HCEC 1CT (cell line): ENCODE results near the gene TMEM120B.
A peak's percentile ranks its signal among the peaks of the same experiment; 100 is the strongest.

Experiments
- DNase-seq: peaks from one replicate; pipeline ENCODE4 v3.0.0-alpha.2; 2017

TMEM120B gene

DNA sequence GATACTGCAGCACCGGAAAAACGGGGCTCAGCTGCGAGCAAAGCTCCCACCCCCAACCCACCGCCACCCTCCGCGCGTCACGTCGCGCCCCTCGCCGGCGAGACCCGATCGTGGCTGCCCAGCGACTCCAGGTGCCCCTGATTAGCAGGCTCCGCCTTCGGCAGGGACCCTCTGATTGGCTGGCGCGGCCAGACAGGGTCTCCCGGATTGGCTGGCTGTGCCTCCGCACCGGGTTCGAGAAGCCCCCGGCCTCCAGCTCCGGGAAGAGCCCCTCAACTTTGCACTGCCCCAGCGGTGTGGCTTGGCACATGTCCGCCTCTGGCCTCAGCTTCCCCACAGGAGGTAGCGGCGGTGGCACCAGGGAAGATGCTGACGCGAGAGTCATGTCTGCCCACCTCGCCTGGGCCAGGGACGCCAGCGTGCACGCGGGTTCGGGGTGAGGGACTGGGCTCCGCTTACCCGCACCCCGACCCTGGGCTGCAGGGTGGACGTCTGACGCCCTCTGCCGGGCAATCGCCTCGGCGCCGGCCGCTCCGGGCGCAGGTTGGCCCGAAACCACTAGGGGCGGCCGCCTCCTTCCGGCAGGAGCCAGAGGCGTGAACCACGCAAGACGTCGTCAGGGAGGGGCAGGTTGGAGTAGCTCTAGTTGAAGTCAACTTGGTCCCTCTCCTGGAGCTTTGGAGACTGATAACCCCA is 81.4 kb downstream of the TMEM120B start:
- peak; percentile 93 for DNase-seq

DNA sequence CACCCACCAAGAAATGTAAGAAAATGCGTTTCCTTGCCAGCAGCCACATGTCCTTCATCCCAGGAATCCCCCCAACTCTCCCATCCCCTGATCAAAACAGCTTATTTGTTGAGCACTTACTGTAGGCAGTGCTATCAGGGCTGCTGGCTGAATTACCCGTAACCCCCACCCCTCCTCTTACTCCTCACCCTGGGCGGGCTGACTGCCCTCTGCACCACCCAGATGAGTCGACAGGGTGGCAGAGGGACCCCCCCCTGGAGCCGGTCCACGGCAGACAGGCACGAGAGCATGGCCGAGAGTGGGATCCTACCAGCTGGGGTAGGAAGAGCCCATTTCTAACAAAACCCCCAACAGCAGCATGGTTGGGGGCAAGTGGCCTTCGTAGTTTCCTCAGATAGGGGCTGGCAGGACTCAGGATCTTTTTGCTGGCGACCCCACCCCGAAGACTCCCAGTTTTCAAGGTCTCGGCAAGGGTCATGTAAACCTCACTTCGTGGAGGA is 82.0 kb downstream of the TMEM120B start:
- DNase-seq: no peak

DNA sequence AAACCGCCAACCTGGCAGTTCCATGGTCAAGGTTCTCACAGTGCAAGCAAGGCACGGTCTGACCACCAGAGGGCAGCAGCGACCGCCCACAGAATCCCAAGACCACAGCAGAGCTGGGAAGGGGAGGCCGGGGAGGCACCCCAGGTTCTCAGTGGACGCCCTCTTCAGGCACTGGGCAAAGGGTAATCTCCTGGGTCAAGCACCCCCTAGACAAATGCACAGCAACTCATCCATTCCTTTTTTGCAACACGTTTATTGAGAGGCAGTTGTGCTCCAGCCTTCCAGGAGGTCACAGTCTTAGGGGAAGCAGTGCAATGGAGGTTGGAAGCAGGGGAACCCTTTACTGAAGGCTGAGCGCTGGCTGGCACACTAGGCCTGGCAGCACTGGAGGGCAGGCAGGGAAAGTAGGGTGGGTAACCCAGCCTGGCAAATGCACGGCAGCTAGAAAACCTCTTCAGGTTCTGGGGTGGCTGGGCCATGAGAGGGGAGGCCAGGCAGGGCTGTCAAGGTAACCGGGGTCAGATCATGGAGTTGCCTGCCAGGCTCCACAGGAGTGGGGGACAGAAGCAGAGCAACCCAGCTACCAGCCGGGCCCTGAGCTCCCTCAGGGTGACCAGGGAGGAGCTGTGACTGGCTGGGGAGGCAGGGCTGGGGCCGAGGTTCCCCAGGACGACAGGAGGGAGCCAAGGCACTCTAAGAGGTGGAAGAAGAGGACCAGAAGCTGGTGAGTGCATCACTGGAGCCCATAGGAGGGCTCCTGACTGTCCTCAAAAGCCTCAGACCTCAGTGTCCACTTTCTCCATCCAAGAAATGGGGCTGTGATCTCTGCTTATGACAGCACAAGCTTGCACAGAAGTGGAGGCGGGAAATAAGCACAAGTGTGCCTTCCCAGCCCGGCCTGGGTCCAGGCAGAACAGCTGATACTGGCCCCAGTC is 82.7 kb downstream of the TMEM120B start:
- peak; percentile 67 for DNase-seq

DNA sequence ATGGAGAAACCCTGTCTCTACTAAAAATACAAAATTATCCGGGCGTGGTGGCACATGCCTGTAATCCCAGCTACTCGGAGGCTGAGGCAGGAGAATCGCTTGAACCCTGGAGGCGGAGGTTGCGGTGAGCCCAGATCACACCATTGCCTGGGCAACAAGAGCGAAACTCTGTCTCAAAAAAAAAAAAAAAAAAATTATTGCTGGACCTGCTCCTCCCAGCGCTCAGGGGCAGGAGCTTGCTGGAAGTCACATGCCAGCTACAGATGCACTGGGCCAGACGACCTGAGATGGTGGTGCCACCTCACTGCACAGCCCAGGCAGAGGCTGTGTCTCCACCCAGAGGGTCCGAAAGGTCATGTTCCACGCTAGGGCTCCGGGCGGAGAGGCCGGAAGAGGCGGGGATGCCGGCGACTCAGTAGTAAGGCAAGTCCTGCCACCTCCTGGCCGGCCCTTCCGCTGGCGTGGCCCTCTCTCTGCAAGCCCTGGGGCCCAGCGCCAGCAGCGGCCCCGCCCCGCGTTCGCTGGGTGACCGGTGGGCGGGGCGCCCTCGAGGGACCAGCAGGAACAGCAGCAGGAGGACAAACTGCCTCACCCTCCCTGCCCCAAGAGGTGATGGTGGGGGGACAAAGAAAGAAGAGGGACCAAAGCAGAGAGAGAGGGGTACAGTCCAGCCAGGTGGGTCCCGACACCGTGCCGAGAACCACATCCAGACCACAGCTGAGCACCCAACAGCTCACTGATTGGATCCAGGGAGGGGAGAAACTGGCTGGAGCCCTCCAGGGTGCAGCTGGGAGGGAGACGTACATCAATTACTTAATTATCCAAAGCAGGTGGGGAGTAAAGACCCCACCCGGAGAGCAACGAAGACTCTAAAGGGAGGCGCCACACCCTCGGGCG is 84.6 kb downstream of the TMEM120B start:
- peak; percentile 93 for DNase-seq

DNA sequence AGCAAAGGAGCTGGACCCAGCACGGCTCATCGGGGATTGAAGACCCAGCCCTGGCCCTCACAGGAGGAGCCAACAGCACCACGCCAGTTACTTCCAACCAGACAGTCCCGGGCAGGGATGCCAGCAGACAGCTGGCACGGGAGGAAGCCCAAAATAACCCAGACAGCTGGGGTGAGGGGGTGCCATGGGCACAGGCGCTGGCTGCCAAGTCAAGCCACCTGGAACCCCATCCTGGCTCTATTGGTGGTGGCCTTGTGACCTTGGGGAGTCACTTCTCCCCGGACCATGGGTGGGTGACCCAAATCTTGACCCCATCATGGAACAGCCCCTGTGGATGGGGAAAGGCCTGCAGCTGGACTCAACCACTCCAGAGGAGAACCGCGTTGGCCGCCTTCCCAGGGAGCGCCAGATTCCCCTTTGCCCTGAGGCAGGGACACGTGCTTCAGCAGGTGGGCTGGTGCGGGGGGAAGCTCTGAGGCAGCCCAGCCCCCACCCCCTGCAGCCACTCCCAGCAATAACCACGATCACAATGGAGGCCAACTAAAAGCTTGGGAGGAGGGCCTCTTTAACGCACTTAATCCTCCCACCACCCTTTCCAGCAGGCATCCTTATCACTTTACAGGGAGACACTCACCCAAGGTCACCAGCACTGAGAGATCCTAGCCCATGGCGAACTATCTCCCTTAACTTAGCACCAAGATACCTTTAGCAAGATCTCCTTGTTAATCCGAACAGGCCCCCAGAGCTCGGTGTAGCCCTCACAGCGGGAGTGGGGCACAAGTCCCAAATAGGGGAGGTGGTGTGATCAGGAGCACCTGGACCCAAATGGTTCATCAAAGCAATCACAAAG is 85.6 kb downstream of the TMEM120B start:
- no peak for DNase-seq

DNA sequence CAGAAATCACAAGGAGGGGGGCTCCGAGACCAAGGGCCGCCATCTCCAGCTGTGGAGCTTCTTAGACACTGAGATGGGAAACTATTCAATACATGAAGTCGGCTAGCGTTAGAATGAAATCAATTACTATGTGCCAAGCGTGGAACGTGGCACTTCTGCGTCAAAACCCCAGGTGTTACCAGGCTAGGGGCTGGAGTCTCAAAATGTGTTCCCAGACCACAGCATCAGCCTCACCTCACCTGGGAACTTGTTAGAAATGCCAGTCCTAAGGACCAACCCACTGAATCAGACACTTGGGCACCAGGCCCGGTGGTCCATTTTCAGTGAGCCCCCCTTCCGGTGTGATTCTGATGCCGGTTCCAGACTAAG is 86.2 kb downstream of the TMEM120B start:
- DNase-seq: no peak

DNA sequence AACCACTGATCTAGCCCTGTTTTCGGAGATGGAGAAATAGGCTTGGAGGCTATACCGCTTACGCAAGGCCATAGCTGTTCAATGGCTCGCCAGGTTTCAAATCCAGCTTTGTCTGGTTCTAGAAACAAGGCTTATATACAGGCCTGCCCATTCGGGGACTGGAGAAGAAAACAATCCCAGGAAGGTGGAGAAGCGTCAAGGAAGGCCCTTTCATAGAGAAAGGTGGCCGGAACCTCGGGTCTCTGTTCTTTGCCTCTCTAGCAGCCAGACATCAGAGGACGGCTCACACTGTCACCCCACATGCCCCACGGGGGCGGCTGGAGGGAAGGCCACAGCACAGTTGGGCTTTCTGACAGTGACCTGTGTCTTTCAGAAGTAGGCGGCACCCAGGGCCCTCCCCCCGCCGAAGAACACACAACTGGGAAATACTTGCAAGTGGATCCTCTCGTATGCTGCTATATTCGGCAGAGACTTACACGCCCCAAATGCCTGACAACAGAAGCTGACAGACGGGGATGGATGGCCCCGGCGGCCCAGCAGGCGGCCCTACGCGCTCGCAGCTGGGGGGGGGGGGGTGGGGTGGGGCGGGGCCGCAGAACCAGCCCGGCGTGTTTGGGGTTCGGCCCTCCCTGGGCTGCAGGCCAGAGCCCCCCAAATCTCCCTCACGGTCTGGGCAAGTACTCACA is 86.7 kb downstream of the TMEM120B start:
- peak; percentile 78 for DNase-seq

DNA sequence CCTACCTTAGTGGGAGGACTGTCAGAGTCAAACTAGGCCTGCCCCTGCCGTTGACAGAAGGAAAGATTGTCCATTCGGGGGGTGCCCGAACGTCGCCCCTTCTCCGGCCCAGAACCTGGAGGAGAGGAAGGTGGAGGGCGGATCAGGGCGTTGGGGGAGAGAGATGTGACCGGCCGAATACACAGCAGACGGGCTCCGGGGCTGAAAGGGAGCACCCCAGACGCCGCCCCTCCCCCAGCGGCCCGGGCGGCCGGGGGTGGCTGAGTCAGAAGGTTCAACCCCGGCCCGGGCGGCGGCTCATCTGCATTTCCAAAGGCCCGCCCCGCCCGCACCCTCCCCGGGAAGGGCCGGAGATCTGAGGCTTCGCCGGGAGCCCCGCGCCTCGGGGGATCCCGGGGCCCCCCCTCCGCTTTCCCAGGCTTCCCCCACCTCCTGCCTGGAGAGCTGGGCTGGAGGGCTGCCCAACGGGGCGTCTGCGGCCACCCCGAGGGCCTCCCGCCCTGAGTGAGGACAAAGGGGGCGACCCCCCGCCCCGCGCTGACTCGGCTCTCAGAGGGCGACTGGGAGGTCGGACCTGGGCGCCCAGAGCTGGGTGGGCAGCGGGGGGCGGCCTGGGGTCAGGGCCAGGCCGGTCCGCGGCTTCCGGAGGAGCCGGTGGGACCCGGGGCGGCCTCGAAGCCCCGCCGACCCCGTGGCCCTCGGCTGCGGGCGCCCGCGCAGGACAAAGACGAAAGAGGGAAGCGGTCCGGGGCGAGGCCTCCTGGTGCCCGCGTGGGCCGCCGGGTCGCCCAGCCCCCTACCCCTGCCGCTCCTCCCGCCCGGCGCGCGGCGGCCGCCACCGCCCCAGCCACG is 87.5 kb downstream of the TMEM120B start:
- DNase-seq: peak; percentile 94

DNA sequence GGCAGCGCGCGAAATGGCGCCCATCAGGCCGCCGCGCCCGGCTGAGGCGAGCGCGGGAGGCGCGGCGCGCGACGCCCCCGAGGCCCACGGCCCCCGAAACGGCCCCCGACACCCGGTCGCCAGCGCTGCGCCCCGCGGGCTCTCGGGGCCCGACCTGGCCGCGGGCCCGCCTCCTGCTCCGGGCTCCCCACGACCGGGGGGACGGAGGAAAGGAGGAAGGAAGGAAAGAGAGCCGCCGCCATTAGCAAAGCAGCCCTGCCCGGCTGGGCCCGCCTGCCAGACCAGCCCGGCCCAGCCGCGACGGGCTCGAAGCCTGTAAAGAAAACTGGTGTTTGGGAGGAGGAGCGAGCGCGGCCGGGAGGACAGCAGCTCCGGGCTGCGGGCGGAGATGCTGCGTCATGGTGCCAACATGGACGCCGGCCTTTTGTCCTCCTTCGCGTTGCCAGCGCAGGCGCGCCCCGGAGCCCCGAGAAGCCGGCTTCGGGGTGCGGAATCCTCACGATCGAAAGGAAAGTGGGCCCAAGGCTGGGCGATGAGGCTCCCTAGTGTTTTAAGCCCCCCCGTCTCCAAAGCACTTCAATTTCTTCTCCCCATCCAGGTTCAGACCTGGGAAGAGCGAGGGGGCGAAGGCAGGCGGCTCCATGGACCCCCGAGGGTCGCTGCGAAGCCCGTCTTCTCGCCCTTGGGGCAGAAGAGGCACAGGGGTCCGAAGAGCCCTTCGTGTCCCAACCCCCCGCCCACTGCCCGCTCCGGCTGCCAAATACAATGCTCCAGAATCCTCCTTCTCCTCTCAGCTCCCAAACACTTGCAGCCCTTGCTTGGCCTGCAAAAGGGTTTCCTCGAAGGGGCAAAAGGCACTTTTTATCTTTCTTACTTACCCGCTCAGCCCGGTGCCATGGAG is 88.4 kb downstream of the TMEM120B start:
- peak; percentile 83 for DNase-seq

DNA sequence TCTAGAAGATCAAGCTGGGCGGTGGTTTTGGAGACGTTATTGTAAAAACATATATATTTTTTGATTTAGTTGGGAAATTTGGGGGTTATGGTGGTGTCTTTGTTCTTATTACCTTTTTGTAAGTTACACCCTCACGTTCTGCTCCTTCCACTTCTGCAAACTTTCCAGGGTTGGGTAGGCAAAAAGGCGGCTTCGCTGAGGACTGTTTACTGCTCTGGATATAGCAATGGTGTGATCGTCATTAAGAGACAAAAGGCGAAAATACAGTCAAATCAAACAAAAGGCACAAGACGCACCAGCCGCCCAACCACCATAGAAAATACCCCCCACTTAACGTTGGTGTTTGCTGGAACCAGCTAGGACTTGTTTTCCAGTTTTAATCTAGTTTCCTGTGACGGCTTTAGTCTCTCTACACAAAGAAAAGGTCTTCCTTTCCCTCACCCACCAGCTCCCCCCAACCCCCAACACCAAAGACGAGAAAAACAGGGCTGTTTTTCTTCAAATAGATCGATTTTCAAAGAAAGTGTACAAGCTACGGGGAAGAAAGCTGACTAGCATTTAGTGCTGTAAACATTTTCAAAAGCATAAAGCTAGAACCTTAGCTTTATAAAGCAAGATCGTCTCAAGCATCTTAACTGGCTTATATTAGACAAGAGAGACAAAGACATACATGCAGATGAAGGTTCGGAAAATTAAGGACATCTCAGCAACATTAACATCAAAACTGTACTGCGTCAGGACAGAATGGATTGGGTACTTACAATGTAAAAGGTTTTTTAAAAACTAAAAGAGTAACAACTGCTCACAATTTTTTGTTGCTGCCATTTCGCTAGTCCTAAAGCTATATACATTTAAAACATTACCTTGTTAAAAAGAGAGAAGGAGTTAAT is 89.3 kb downstream of the TMEM120B start:
- peak; percentile 30 for DNase-seq

DNA sequence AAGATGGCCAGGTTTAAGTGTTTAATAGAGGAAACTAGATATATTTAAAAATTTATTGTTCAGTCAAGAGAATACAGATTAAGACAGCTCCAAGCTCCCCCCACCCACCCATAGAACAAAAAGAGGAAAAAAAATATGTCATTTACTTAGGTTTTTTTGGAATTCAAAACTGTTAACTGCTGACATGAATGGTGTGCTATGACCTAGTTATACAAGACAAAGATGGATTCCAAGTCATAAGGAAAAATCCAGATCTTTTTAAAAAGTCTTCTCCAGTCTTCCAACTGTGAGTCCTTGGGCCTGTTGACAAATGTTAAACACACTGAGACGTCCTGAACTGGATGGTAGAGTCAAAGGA is 89.9 kb downstream of the TMEM120B start:
- no peak for DNase-seq

DNA sequence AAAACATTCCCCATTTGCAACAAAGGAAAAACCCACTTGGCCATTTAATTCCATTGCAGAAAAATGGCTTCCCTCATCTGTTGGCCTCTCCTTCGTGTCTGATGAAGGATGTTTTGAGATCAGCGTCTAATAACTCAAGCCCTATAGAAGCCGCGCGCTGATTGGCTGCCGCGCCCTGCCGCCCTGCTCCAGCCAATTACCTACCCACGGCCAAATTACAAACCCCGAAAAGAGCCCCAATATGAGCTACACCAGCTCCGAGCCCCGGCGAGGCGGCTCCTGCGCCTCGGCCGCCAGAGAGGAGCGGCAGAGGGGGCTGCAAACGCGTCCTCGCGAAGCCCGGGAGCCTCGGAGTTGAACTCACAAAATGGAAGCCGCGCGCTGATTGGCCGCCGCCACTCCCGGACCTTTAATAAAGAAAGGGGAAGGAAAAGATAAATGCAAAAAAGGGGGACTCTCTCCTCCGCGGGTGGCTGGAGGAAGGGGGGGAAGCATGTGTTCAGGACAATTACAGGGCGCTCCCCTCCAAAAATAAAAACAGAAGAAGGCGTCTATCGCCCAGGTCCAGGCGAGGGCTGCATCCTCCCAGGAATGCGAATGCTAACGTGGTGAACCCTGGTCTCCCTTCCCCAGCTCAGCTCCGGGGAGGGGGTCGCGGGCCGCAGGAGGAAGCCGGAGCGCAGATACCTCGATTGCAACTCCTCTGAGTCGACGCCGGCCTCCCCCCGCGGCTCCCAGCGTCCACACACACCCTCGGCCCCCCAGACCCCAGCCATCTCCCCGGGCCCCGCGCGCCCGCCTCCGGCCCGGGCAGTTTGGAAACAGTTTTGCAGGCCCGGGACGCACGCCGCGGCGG is 90.5 kb downstream of the TMEM120B start:
- peak; percentile 98 for DNase-seq

DNA sequence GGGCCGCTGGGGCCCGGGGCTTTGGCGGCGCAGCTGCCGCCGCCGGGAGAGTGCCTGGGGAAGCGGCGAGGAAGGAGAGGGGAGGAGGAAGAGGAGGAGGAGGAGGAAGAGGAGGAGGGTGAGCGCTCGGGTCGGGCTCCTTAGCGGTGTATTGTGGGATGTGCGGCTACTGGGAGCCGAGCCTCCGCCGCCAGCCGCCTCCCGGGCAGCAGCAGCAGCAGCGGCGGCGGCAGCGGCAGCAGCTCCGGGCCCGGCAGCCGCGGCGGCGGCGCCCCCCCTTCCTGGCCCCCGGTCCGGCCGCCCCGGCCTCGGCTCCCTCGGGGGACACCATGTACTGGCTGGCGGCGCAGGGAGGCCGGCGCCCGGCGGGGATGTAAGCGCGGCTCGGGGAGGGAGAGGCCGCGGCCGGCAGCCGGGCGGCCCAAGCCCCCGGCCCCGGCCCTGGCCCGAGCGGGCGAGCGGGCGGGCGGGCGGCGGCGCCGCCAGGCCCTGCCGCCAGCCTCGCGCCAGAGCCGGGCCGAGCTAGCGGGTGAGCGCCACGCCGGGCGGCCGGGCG is 91.4 kb downstream of the TMEM120B start, which contains the start of gene SETD1B:
Gene SETD1B (plus strand): TSS at position 149 of the 556 bp plus-strand sequence. CDS start 729 bp downstream, outside the sequence.
- peak; percentile 78 for DNase-seq

DNA sequence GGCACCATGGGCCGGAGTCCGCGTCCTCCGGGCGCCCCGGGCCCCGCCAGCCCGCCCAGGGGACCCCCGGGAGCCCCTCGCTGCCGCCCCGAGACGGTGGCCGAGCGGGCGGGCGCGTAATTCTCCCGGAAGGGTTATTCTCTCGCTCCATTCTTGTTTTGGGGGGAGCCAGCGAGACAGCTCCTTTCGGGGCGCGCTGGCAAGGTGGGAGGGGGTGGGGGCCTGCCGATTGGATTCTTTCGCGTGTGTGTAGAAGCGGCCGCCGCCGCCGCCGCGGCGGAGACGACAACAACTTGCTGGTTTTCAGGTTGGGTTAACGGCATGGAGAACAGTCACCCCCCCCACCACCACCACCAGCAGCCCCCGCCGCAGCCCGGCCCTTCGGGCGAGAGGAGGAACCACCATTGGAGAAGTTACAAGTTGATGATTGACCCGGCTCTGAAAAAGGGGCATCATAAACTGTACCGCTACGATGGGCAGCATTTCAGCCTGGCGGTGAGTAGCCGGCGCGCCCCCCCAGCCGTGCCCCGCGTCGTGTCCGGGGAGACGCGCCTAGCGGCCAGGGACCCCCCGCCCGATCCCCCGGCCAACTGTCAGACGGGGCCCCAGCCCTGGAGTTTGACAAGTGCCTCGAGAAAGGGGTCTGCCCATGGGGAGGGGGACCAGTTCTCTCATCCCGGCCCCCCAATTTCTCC is 92.0 kb downstream of the TMEM120B start:
- DNase-seq: no peak

DNA sequence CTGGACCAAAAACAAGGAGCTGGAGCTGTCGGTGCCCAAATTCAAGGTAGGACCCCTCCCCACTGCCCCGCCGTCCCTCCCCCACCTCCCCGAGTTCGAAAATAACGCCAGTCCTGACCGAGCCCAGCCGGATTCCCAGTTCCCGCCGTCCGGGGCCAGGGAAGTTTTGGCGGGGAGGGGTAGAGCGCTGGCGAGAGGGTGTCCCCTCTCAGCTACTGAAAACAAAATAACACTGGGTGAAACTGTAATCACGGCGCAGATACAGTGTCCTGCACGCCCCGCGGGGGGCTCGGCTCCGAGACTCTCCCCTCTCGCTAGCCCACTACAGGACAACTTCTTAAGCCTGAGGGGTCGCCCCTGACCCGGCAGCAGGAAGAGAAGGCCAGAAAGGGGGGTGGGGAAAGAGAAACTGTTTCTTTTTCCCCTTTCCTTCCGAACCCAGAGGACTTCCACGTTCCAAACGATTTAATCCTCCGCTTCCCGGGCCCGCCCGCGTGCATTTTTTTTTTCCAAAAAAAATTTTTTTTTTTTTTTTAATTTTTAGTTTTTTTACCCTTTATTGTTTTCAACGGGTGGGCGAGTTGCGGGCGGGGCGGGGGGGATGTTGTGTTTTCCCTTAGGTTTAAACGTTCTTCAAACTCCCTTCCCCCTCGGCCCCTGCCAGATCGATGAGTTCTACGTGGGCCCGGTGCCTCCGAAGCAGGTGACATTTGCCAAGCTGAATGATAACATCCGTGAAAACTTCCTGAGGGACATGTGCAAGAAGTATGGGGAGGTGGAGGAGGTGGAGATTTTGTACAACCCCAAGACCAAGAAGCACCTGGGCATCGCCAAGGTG is 92.8 kb downstream of the TMEM120B start:
- DNase-seq: no peak
